ENCODE measurements around the gene DET1. TPM values are rescaled to one million over a fixed set of nuclear protein-coding genes. Genes with fewer than 3 reads are reported as not detected.
A peak's percentile ranks its signal among the peaks of the same experiment; 100 is the strongest.
"Not testable (repeated sequence)": the region's sequence is repeated elsewhere in the genome, so short reads cannot be mapped to it uniquely, and the experiment has no call there.

DET1 gene
- total RNA-seq, 1 experiment from 2014 or later, result 5.5 TPM

GRCh38 chr15:88535100-88535499 is 11.4 kb downstream of the DET1 start:
- Histone ChIP-seq H3K4me3 (no peak overlapping the region), H3K9me3 (replicated peaks) (no peaks in the 10 kb centered on the region), H3K27me3 (replicated peaks) (no peaks in the 10 kb centered on the region), H3K36me3 (peaks cover 13% of the 10 kb centered on the region), H3K4me1 (replicated peaks) (no peaks in the 10 kb centered on the region), H3K27ac (no peak overlapping the region)
- no peak for DNase-seq (ENCODE audit: low read depth in 1 of 2, low spot score in 2 of 2)

GRCh38 chr15:88533376-88533775 is 13.1 kb downstream of the DET1 start:
- Histone ChIP-seq H3K36me3 (peaks cover 18% of the 10 kb centered on the region), H3K27ac (no peak overlapping the region), H3K9me3 (replicated peaks) (no peaks in the 10 kb centered on the region), H3K27me3 (replicated peaks) (no peaks in the 10 kb centered on the region), H3K4me1 (replicated peaks) (no peaks in the 10 kb centered on the region), H3K4me3 (no peak overlapping the region)
- DNase-seq (ENCODE audit: low read depth in 1 of 2, low spot score in 2 of 2), result no peak

GRCh38 chr15:88529021-88529630 is 17.4 kb downstream of the DET1 start:
- DNase-seq (ENCODE audit: low read depth in 1 of 2, low spot score in 2 of 2), result no peak

GRCh38 chr15:88526247-88526879 is 20.1 kb downstream of the DET1 start:
- no peak for DNase-seq (ENCODE audit: low read depth in 1 of 2, low spot score in 2 of 2)

More at GRCh38 chr15:88529021-88529630, 17.4 kb downstream of the DET1 start:
- no peak overlapping the region for H3K4me3 ChIP-seq
- peaks cover 23% of the 10 kb centered on the region for H3K36me3 ChIP-seq
- no peaks in the 10 kb centered on the region for H3K27me3 ChIP-seq (replicated peaks)
- H3K27ac ChIP-seq, result no peak overlapping the region
- H3K4me1 ChIP-seq (replicated peaks), result no peaks in the 10 kb centered on the region
- no peaks in the 10 kb centered on the region for H3K9me3 ChIP-seq (replicated peaks)

GRCh38 chr15:88525418-88525817 is 21.1 kb downstream of the DET1 start:
- no peaks in the 10 kb centered on the region for H3K27me3 ChIP-seq (replicated peaks)
- peaks cover 13% of the 10 kb centered on the region for H3K36me3 ChIP-seq
- H3K27ac ChIP-seq, result no peak overlapping the region
- no peak overlapping the region for H3K4me3 ChIP-seq
- no peaks in the 10 kb centered on the region for H3K4me1 ChIP-seq (replicated peaks)
- H3K9me3 ChIP-seq (replicated peaks), result no peaks in the 10 kb centered on the region
- no peak for DNase-seq (ENCODE audit: low read depth in 1 of 2, low spot score in 2 of 2)

More at GRCh38 chr15:88526247-88526879, 20.1 kb downstream of the DET1 start:
- Histone ChIP-seq H3K4me1 (replicated peaks) (no peaks in the 10 kb centered on the region), H3K27ac (no peak overlapping the region), H3K27me3 (replicated peaks) (no peaks in the 10 kb centered on the region), H3K36me3 (peaks cover 22% of the 10 kb centered on the region), H3K9me3 (replicated peaks) (no peaks in the 10 kb centered on the region), H3K4me3 (no peak overlapping the region)

- H3K9me3 ChIP-seq (replicated peaks); H3K4me1 ChIP-seq (replicated peaks); DNase-seq (ENCODE audit: low read depth in 1 of 2, low spot score in 2 of 2); H3K27ac ChIP-seq; H3K36me3 ChIP-seq; H3K4me3 ChIP-seq; H3K27me3 ChIP-seq (replicated peaks): not testable (repeated sequence)
Observed at GRCh38 chr15:88524094-88524493, 22.4 kb downstream of the DET1 start.

GRCh38 chr15:88518903-88519302 is 27.6 kb downstream of the DET1 start:
- H3K4me1 ChIP-seq (replicated peaks), result no peaks in the 10 kb centered on the region
- no peak for DNase-seq (ENCODE audit: low read depth in 1 of 2, low spot score in 2 of 2)
- no peak overlapping the region for H3K27ac ChIP-seq
- no peaks in the 10 kb centered on the region; the same call in 1 of the 2 replicates for H3K36me3 ChIP-seq
- H3K4me3 ChIP-seq, result no peak overlapping the region
- H3K27me3 ChIP-seq (replicated peaks), result no peaks in the 10 kb centered on the region
- H3K9me3 ChIP-seq (replicated peaks), result no peaks in the 10 kb centered on the region

GRCh38 chr15:88513195-88513594 is 33.3 kb downstream of the DET1 start:
- Histone ChIP-seq H3K9me3 (replicated peaks) (no peaks in the 10 kb centered on the region), H3K4me3 (no peak overlapping the region), H3K36me3 (no peaks in the 10 kb centered on the region), H3K4me1 (replicated peaks) (peaks cover 11% of the 10 kb centered on the region), H3K27me3 (replicated peaks) (no peaks in the 10 kb centered on the region), H3K27ac (peak overlapping the region; percentile 19)
- no peak for DNase-seq (ENCODE audit: low read depth in 1 of 2, low spot score in 2 of 2)

GRCh38 chr15:88512601-88513000 is 33.9 kb downstream of the DET1 start:
- peaks cover 11% of the 10 kb centered on the region for H3K4me1 ChIP-seq (replicated peaks)
- peak overlapping the region; percentile 19 for H3K27ac ChIP-seq
- no peaks in the 10 kb centered on the region for H3K9me3 ChIP-seq (replicated peaks)
- peak in 1 of 2 experiments; percentile 12 for DNase-seq (ENCODE audit: low read depth in 1 of 2, low spot score in 2 of 2)
- no peaks in the 10 kb centered on the region for H3K27me3 ChIP-seq (replicated peaks)
- H3K36me3 ChIP-seq, result no peaks in the 10 kb centered on the region
- H3K4me3 ChIP-seq, result no peak overlapping the region

GRCh38 chr15:88512078-88512477 is 34.4 kb downstream of the DET1 start:
- no peak for DNase-seq (ENCODE audit: low read depth in 1 of 2, low spot score in 2 of 2)
- Histone ChIP-seq H3K27me3 (replicated peaks) (no peaks in the 10 kb centered on the region), H3K36me3 (no peaks in the 10 kb centered on the region), H3K27ac (no peak overlapping the region), H3K9me3 (replicated peaks) (no peaks in the 10 kb centered on the region), H3K4me3 (no peak overlapping the region), H3K4me1 (replicated peaks) (peaks cover 11% of the 10 kb centered on the region)

- no peak overlapping the region for H3K27ac ChIP-seq
Observed at GRCh38 chr15:88511161-88511560, 35.3 kb downstream of the DET1 start.

GRCh38 chr15:88509964-88510363 is 36.5 kb downstream of the DET1 start:
- Histone ChIP-seq H3K27ac (no peak overlapping the region), H3K9me3 (replicated peaks) (no peaks in the 10 kb centered on the region), H3K27me3 (replicated peaks) (no peaks in the 10 kb centered on the region), H3K4me3 (no peak overlapping the region), H3K36me3 (no peaks in the 10 kb centered on the region), H3K4me1 (replicated peaks) (peaks cover 11% of the 10 kb centered on the region)
- DNase-seq (ENCODE audit: low read depth in 1 of 2, low spot score in 2 of 2), result no peak

More at GRCh38 chr15:88511161-88511560, 35.3 kb downstream of the DET1 start:
- Histone ChIP-seq H3K27me3 (replicated peaks) (no peaks in the 10 kb centered on the region), H3K4me3 (no peak overlapping the region), H3K4me1 (replicated peaks) (peaks cover 11% of the 10 kb centered on the region), H3K36me3 (no peaks in the 10 kb centered on the region), H3K9me3 (replicated peaks) (no peaks in the 10 kb centered on the region)
- DNase-seq (ENCODE audit: low read depth in 1 of 2, low spot score in 2 of 2), result no peak

GRCh38 chr15:88509321-88509720 is 37.2 kb downstream of the DET1 start:
- Histone ChIP-seq H3K27ac (no peak overlapping the region), H3K4me1 (replicated peaks) (peaks cover 11% of the 10 kb centered on the region), H3K9me3 (replicated peaks) (no peaks in the 10 kb centered on the region), H3K36me3 (no peaks in the 10 kb centered on the region), H3K27me3 (replicated peaks) (no peaks in the 10 kb centered on the region), H3K4me3 (no peak overlapping the region)
- DNase-seq (ENCODE audit: low read depth in 1 of 2, low spot score in 2 of 2), result no peak

GRCh38 chr15:88506628-88507027 is 39.9 kb downstream of the DET1 start:
- no peak overlapping the region for H3K4me3 ChIP-seq
- DNase-seq (ENCODE audit: low read depth in 1 of 2, low spot score in 2 of 2), result no peak

More at GRCh38 chr15:88506628-88507027, 39.9 kb downstream of the DET1 start:
- Histone ChIP-seq H3K27me3 (replicated peaks) (no peaks in the 10 kb centered on the region), H3K27ac (no peak overlapping the region), H3K9me3 (replicated peaks) (no peaks in the 10 kb centered on the region), H3K36me3 (no peaks in the 10 kb centered on the region), H3K4me1 (replicated peaks) (no peaks in the 10 kb centered on the region)
